Measurements from ENCODE around the gene RXRB. TPM values are rescaled to one million over a fixed set of nuclear protein-coding genes. Genes with fewer than 3 reads are reported as not detected.

The RXRB gene
- 28.0 TPM for total RNA-seq

DNA sequence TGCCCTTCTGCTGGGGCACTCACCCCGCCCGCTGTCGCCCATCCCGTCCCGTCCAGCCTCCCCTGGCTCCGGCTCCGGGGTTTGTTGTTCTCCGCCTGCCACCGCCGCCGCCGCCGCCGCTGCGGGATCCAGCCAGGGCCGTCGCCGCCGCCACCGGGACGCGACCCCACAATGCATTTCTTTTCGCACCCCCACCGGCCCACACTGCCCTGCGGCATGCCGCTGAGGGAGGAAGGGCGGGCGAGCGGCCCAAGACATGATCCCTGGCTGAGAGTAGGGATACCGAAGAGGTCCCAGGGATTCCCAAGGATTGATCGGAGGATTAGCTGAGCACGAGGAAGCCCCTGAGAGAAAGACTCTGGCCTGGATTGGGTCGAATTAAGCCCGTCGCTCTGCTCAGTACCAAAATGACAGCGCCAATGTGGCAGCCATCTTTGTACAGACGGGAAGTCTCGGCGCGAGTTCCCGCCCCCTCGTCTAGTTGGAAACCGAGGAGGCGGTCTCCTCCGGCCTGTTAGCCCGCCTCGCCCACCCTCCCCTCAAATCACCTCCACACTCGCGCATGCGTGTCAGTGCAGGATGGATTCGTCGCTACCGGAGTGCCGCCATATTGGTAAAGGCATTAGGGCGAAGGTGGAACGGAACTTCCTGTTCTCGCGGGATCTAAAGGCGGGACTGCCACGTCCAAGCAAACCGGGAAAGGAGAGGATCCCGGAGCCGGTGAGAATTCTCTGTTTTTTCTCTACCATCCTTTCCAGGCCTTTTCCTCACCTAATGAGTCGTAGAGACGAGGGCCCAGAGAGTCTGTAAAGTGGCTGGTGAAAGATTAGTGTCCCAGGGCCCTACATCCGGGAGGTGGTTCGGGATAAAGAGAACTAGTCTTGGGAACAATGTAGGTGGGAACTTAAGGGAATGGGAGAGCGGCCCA, at the start of gene RXRB, which contains the start of gene SLC39A7:
TSS of gene RXRB (minus strand) at position 447 of the 928 bp plus-strand sequence. CDS start at position 258, 189 bp downstream.
TSS of gene SLC39A7 (plus strand) at position 649 of the 928 bp plus-strand sequence. CDS start 379 bp downstream, outside the sequence.
- peak in 1 of 2 donors; percentile 99 for DNase-seq (ENCODE audit: extremely low spot score in 2 of 2)
- H3K4me3 ChIP-seq, result peak within 1 kb of the TSS; percentile 81 to 96
- intact Hi-C loops (cut with DNase I), result loop anchor here (5.0 to 10.0 kb wide), 2 partner anchors 72 to 1016 kb away; partner anchors contain the start of genes AGER, RPS18 and VPS52
- H3K4me1 ChIP-seq, result peaks cover 71% of the 10 kb centered on the region
- H3K9me3 ChIP-seq, result no peaks in the 10 kb centered on the region
- TF ChIP-seq, protein P1, sequence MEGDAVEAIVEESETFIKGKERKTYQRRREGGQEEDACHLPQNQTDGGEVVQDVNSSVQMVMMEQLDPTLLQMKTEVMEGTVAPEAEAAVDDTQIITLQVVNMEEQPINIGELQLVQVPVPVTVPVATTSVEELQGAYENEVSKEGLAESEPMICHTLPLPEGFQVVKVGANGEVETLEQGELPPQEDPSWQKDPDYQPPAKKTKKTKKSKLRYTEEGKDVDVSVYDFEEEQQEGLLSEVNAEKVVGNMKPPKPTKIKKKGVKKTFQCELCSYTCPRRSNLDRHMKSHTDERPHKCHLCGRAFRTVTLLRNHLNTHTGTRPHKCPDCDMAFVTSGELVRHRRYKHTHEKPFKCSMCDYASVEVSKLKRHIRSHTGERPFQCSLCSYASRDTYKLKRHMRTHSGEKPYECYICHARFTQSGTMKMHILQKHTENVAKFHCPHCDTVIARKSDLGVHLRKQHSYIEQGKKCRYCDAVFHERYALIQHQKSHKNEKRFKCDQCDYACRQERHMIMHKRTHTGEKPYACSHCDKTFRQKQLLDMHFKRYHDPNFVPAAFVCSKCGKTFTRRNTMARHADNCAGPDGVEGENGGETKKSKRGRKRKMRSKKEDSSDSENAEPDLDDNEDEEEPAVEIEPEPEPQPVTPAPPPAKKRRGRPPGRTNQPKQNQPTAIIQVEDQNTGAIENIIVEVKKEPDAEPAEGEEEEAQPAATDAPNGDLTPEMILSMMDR (IDR thresholded peaks at IDR 0.05), result no peak
- TF ChIP-seq POLR2AphosphoS5 (IDR thresholded peaks at IDR 0.05; ENCODE audit: insufficient read depth in 1 of 2, low read depth in 1 of 2) (peak; percentile 92 to 97), POLR2A (IDR thresholded peaks at IDR 0.05) (peak in 1 of 2 donors; percentile 37)
- H3K36me3 ChIP-seq, result peaks cover 0 to 33% of the 10 kb centered on the region in 2 donors
- H3K27ac ChIP-seq, result peak within 1 kb of the TSS; percentile 94
- no peaks in the 10 kb centered on the region for H3K27me3 ChIP-seq

GRCh38 chr6:33249732-33250630, 49.5 kb upstream of the RXRB start:
- peaks cover 0 to 5% of the 10 kb centered on the region in 2 donors for H3K36me3 ChIP-seq
- H3K9me3 ChIP-seq, result no peaks in the 10 kb centered on the region
- peaks cover 27% of the 10 kb centered on the region for H3K4me1 ChIP-seq
- DNase-seq (ENCODE audit: extremely low spot score in 2 of 2), result no peak
- peak overlapping the region; percentile 94 for H3K27ac ChIP-seq
- H3K27me3 ChIP-seq, result no peaks in the 10 kb centered on the region
- no peak for TF ChIP-seq POLR2A (IDR thresholded peaks at IDR 0.05)
- TF ChIP-seq POLR2AphosphoS5 (IDR thresholded peaks at IDR 0.05; ENCODE audit: insufficient read depth in 1 of 2, low read depth in 1 of 2), result no peak
- TF ChIP-seq, protein P1 (IDR thresholded peaks at IDR 0.05), result no peak
- H3K4me3 ChIP-seq, result peak overlapping the region; percentile 45 to 58
- intact Hi-C loops (cut with DNase I), result loop anchor here (5.0 to 10.0 kb wide), 3 partner anchors 88 to 233 kb away; no protein-coding TSS in a partner anchor

DNA sequence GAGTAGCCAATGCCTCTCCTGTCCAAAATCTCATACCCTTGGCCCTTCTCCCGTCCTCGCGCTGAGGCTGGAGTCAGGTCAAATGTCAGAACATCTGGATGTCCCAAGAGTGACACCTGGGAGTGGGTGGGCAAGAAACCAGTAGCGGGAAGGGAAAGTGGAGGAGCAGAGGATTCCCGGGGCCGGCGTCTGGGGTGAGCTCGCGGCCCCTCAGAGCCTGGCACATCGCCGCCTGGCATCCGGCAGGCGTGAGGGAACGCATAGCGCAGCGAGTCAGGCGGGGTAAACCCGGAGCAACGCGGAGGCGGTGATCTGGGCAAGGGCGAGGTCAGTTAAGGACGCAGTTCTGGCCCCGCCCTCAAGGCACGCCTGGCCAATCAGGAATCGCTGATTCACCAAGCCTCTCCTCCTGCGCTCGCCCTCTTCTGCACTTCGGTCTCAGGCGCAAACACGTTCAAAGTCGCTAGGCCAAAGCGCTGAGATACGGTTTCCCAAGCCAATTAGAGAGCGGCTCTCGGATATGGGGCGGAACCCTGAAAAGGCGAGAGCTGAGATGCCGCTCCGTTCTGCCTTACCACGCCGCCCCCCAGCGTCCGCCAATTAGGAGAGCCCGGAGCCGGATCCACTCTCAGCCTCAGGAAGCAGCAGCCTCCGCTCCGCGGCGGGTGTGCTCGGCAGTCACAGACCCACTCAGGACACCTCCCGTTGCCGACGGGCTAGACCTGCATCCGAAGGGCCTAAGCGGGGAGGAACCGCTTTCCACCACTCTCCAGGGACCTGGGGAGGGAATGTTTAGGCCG, 48.7 kb upstream of the RXRB start:
- intact Hi-C loops (cut with DNase I), result loop anchor here (5.0 to 10.0 kb wide), 3 partner anchors 87 to 232 kb away; no protein-coding TSS in a partner anchor

DNA sequence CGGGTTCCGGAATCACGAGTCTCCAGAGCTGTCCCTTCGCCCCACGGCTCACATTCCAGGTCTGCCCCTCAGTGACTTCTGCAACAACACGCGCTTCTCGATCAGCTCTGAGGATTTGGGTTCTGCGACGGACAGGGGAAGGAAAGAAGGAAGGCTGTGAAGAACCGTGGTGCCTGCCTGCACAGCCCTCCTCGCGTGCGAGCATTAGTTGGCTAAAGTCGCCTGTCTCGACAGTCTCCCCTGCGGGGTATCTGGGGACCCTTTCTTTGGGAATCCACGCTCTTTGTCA, 48.1 kb upstream of the RXRB start:
- H3K27ac ChIP-seq, result peak overlapping the region; percentile 96
- TF ChIP-seq POLR2AphosphoS5 (IDR thresholded peaks at IDR 0.05; ENCODE audit: insufficient read depth in 1 of 2, low read depth in 1 of 2) (no peak), POLR2A (IDR thresholded peaks at IDR 0.05) (no peak)
- TF ChIP-seq, protein P1 (IDR thresholded peaks at IDR 0.05), result no peak
- H3K4me3 ChIP-seq, result peak overlapping the region; percentile 45 to 58
- no peaks in the 10 kb centered on the region for H3K9me3 ChIP-seq
- DNase-seq (ENCODE audit: extremely low spot score in 2 of 2), result no peak
- H3K36me3 ChIP-seq, result peaks cover 0 to 5% of the 10 kb centered on the region in 2 donors
- H3K4me1 ChIP-seq, result peaks cover 27% of the 10 kb centered on the region
- intact Hi-C loops (cut with DNase I), result loop anchor here (5.0 to 10.0 kb wide), 3 partner anchors 86 to 231 kb away; no protein-coding TSS in a partner anchor
- no peaks in the 10 kb centered on the region for H3K27me3 ChIP-seq

More for the DNA sequence above, 48.7 kb upstream of the RXRB start:
- Histone ChIP-seq H3K27me3 (no peaks in the 10 kb centered on the region), H3K27ac (peak overlapping the region; percentile 96), H3K9me3 (no peaks in the 10 kb centered on the region), H3K36me3 (peaks cover 0 to 5% of the 10 kb centered on the region in 2 donors), H3K4me3 (peak overlapping the region; percentile 45 to 58), H3K4me1 (peaks cover 27% of the 10 kb centered on the region)
- TF ChIP-seq POLR2AphosphoS5 (IDR thresholded peaks at IDR 0.05; ENCODE audit: insufficient read depth in 1 of 2, low read depth in 1 of 2), result peak; percentile 90 to 92
- peak in 1 of 2 donors; percentile 71 for TF ChIP-seq POLR2A (IDR thresholded peaks at IDR 0.05)
- TF ChIP-seq, protein P1 (IDR thresholded peaks at IDR 0.05), result peak in 2 of 3 experiments; percentile 13 to 24
- peak; percentile 99 for DNase-seq (ENCODE audit: extremely low spot score in 2 of 2)
